Muscle layer of colon (tissue), 2 donors: Measurements from ENCODE around the gene SLC34A1.
"Not testable (repeated sequence)": the region's sequence is repeated elsewhere in the genome, so short reads cannot be mapped to it uniquely, and the experiment has no call there.

Source experiments
- H3K27ac ChIP-seq: one replicate; pipeline ENCODE4 v1.7.0; 2013; ENCODE audit warnings: low read depth, mild to moderate bottlenecking, low read length, moderate library complexity
- H3K27me3 ChIP-seq, 2 donors: one replicate each; pipeline ENCODE4 v1.7.0; 2013; ENCODE audit warnings: low read length in 2 of 2, mild to moderate bottlenecking in 2 of 2; ENCODE audit not compliant: insufficient read depth in 2 of 2, control insufficient read depth in 1 of 2
- H3K36me3 ChIP-seq: one replicate; pipeline ENCODE4 v1.7.0; 2013; ENCODE audit warnings: mild to moderate bottlenecking, low read length; ENCODE audit not compliant: insufficient read depth
- H3K4me1 ChIP-seq: one replicate; pipeline ENCODE4 v1.7.0; 2013; ENCODE audit warnings: mild to moderate bottlenecking, low read length; ENCODE audit not compliant: insufficient read depth
- H3K4me3 ChIP-seq, 2 donors: one replicate each; pipeline ENCODE4 v1.7.0; 2013; ENCODE audit warnings: low read length in 2 of 2, low read depth in 1 of 2, mild to moderate bottlenecking in 1 of 2, moderate library complexity in 1 of 2
- H3K9ac ChIP-seq: one replicate; pipeline ENCODE4 v1.7.0; 2013; ENCODE audit warnings: low read length
- H3K9me3 ChIP-seq: one replicate; pipeline ENCODE4 v1.7.0; 2013; ENCODE audit warnings: mild to moderate bottlenecking, low read length
- donor health status: abdominal sarcoma.
- donor health status: Adenocarcinoma of cecum.

SLC34A1 gene

DNA sequence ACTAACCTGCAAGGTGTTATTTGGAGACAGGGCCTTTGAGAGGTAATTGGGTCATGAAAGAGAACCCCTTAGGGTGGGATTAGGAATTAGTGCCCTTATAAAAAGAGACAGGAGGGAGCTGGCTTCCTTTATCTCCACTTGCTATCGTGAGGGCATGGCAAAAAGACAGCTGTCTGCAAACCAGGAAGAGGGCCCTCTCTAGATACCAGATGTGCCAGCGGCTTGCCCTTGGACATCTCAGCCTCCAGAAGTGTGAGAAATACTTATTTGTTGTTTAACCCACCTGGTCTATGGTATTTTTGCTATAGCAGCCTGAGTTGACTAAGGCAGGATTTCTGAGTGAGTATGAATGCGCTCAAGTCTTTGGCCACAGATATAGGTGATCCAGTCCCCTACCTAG lies 27.5 kb upstream of the SLC34A1 start:
- Histone ChIP-seq H3K4me1 (no peaks in the 10 kb centered on the region), H3K9ac (no peak overlapping the region), H3K27me3 (peaks cover 0 to 8% of the 10 kb centered on the region in 2 donors), H3K27ac (no peak overlapping the region), H3K36me3 (no peaks in the 10 kb centered on the region), H3K4me3 (no peak overlapping the region), H3K9me3 (no peaks in the 10 kb centered on the region)

DNA sequence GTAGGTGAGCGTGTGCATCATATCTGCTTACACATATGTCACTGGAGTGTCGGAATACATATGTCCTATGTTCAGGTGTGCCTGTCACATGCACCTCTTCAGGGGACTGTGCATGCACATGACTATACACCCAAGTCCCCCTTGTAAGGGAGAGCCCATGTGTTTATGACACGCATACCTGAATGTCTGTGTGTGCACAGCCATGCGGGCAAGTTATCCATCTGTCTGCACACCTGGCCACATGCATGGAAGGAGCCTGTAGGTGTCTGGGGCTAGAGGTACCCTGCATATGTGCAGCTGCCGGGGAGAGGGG lies 27.1 kb upstream of the SLC34A1 start:
- peaks cover 0 to 8% of the 10 kb centered on the region in 2 donors for H3K27me3 ChIP-seq
- H3K9ac ChIP-seq = no peak overlapping the region
- H3K27ac ChIP-seq = no peak overlapping the region
- H3K36me3 ChIP-seq = no peaks in the 10 kb centered on the region
- H3K4me3 ChIP-seq = no peak overlapping the region
- H3K9me3 ChIP-seq = no peaks in the 10 kb centered on the region
- H3K4me1 ChIP-seq = no peaks in the 10 kb centered on the region

DNA sequence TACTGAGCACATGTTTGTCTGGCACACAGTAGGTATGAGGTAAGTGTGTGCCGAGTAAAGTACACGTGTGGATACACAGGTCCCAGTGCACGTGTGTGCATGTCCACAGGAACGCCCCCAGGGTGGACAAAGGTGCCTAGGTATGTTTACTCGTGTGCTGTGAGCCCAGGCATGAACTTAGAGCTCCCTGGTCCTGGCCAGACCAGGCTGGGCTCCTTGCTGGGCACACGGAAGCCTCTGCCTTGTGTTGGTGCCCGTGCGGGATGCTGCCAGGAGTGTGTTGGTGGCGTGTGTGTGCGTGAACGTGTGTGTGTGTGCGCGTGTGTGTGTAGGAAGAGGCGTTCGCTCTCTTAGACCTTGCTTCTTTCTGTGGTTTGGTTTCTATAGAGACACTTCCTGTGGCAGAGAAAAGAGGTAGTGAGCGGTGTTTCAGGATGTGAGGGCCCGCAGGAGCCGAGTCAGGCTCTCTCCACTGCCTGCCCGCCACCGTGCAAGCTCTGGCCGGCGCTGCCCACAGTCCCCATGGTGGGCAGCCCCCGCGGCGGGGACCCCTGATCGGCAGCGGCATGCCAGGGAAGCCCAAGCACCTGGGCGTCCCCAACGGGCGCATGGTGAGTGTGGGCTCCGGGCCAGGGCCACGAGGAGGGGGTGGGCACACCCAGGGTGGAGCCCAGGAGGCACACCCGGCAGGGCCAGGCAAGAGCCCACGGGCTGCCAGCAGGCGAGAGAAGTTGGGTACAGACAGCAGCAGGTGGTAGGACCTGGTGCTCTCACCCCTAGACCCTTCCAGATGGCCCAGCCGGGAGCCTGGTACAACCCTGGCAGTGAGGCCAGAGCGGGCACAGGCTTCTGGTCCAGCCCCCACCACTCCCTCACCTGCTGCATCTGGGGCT lies 26.5 kb upstream of the SLC34A1 start, which contains the start of gene RGS14:
RGS14 (plus strand) TSS at position 466 of the 893 bp plus-strand sequence; CDS start at position 567, 101 bp downstream.
- no peaks in the 10 kb centered on the region for H3K4me1 ChIP-seq
- H3K9me3 ChIP-seq = no peaks in the 10 kb centered on the region
- H3K27me3 ChIP-seq = peaks cover 0 to 8% of the 10 kb centered on the region in 2 donors
- no peaks in the 10 kb centered on the region for H3K36me3 ChIP-seq
- no peak within 1 kb of the TSS for H3K4me3 ChIP-seq
- no peak within 1 kb of the TSS for H3K9ac ChIP-seq
- no peak within 1 kb of the TSS for H3K27ac ChIP-seq

DNA sequence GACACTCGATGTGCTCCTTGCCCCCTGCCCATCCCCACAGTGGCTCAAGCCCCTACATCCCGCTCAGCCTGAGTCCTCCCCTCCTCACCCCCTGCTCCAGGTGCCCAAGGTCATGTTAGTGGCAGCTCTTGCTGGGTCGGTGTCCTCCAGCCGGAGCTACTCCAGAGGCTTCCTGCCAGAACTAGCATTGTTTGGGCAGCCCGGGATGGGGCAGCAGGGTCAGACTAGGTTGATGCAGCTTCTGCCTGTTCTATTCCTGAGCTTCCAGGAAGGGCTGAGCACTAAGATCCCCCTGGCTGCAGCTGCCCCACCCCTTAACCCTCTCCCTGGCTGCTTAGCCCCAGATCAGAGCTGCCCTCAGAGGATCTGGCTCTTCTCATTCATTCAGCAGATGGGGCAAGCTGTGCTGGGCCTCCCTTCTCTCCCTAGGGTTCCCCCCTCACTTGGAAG lies 25.8 kb upstream of the SLC34A1 start:
- Histone ChIP-seq H3K36me3 (no peaks in the 10 kb centered on the region), H3K4me1 (peaks cover 2% of the 10 kb centered on the region), H3K9me3 (no peaks in the 10 kb centered on the region), H3K4me3 (no peak overlapping the region), H3K27ac (no peak overlapping the region), H3K27me3 (peaks cover 0 to 8% of the 10 kb centered on the region in 2 donors), H3K9ac (no peak overlapping the region)

DNA sequence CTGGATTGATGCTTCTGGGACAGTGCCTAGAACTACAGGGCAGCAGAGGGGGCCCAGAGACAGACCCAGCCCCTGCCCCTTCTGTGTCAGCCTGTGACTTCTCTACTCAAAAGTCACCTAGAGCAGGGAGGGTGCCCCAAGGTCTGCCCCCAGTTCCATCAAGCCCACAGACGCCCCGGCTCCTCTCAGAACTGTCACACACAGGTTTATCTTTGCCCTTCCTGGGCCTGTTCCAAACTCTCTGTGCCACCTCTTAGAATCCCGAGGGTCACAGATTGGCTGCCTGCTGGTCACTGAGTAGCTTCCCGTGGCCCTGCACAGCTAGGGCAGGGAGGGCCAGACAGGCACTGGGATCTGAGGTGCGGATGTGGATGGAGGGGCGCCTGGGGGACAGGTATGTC lies 24.8 kb upstream of the SLC34A1 start:
- no peak overlapping the region for H3K9ac ChIP-seq
- H3K4me1 ChIP-seq = peaks cover 8% of the 10 kb centered on the region

DNA sequence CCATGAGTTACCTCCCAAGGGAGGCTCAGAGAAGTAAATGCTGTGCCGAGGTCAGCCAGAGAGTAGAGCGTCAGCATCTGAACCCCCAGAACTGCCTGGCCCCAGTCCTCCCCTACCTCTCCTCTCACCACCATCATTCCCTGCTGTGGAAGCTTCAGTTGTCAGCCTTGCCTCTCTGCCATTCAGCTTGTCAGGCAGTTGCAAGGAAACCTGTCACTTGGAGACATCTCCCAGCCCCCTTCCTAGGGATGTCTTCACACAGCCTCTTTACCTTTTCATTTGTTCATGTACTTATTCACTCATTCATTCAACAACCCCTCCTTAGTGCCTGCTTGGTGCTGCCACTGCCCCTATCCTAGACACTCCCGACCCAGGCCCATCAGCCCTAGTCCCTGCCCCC lies 24.4 kb upstream of the SLC34A1 start:
- no peak overlapping the region for H3K9ac ChIP-seq
- H3K27ac ChIP-seq = no peak overlapping the region

More for the DNA sequence above, 24.8 kb upstream of the SLC34A1 start:
- Histone ChIP-seq H3K36me3 (no peaks in the 10 kb centered on the region), H3K27me3 (peaks cover 0 to 8% of the 10 kb centered on the region in 2 donors), H3K4me3 (no peak overlapping the region), H3K9me3 (no peaks in the 10 kb centered on the region), H3K27ac (no peak overlapping the region)

DNA sequence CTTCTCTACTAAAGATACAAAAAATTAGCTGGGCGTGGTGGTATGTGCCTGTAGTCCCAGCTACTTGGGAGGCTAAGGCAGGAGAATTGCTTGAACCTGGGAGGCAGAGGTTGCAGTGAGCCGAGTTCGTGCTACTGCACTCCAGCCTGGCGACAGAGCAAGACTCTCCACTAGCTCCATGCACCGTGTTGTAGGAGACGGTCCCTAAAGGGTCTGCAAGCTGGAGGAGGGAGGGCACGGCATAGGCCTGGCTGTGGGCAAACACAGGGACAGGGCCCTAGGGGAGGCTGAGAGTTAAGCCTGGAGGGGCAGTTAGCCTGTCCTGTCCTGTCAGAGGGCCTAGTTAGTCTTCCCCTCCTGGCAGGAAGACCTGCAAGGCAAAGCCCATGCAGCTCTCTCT lies 23.5 kb upstream of the SLC34A1 start:
- H3K9ac ChIP-seq, H3K27ac ChIP-seq, H3K27me3 ChIP-seq, H3K9me3 ChIP-seq, H3K36me3 ChIP-seq, H3K4me3 ChIP-seq: not testable (repeated sequence)
- H3K4me1 ChIP-seq = peaks cover 11% of the 10 kb centered on the region

More for the DNA sequence above, 24.4 kb upstream of the SLC34A1 start:
- Histone ChIP-seq H3K36me3 (no peaks in the 10 kb centered on the region), H3K4me3 (no peak overlapping the region), H3K27me3 (peaks cover 0 to 8% of the 10 kb centered on the region in 2 donors), H3K9me3 (no peaks in the 10 kb centered on the region), H3K4me1 (peaks cover 8% of the 10 kb centered on the region)

DNA sequence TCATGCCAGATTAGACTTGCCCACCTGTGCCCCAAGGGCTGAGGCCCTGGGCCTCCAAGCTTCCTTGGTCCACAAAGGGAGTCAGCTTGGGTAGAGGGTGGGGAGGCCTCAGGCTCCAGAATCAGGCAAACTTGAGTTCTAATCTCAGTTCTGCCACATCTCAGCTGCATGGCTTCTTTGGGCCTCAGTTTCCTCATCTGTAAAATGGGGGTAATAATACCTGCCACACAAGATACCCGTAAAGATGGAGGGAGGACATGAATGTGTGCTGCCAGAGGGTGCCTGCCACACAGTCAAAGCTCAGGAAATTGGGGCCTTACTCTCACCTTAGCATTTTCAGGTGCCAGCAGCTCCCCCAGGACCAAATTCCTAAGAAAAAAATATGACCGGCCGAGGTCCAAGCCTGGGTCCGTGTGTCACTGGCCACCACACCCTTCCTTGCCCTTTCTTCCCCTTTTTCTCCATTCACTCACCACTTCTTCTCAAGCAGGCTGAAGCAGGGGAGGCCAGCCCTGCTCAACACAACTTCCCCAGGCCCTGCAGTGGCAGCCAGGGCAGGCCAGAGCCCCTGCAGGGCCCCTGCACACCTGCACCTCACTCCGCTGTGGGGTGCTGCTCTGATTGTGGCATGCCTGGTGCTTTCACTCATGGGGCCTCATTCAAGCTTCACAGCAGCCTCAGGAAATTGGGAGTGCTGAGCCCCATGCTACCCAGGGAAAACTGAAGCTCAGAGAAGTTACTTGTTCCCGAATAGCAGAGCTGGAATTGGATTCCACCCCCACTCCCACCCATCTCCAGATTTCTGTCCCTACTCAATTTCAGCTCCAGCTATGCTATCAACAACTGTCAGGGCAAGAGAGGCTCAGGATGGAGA lies 22.6 kb upstream of the SLC34A1 start:
- Histone ChIP-seq H3K4me1 (peaks cover 20% of the 10 kb centered on the region), H3K9me3 (no peaks in the 10 kb centered on the region), H3K27me3 (peaks cover 0 to 8% of the 10 kb centered on the region in 2 donors), H3K4me3 (no peak overlapping the region), H3K27ac (no peak overlapping the region), H3K36me3 (no peaks in the 10 kb centered on the region), H3K9ac (no peak overlapping the region)

DNA sequence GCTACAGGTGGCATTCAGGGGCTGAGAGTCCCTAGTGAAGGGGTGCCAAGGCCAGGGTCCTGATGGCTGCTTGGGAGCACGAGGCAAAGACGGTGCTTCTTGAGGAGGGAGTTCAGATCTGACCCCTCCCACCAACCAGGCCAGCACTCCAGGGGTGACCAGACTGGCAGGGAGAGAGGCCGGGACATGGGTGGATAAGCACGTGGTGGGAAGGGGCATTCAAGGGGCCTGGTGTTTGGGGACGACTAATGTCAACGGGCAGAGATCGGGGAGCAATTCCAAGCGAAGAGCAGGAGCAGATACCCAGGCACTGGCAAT lies 22.0 kb upstream of the SLC34A1 start:
- H3K9ac ChIP-seq = no peak overlapping the region
- H3K27me3 ChIP-seq = peaks cover 0 to 8% of the 10 kb centered on the region in 2 donors
- H3K27ac ChIP-seq = no peak overlapping the region
- H3K4me1 ChIP-seq = peaks cover 21% of the 10 kb centered on the region
- no peak overlapping the region for H3K4me3 ChIP-seq
- no peaks in the 10 kb centered on the region for H3K36me3 ChIP-seq
- no peaks in the 10 kb centered on the region for H3K9me3 ChIP-seq

DNA sequence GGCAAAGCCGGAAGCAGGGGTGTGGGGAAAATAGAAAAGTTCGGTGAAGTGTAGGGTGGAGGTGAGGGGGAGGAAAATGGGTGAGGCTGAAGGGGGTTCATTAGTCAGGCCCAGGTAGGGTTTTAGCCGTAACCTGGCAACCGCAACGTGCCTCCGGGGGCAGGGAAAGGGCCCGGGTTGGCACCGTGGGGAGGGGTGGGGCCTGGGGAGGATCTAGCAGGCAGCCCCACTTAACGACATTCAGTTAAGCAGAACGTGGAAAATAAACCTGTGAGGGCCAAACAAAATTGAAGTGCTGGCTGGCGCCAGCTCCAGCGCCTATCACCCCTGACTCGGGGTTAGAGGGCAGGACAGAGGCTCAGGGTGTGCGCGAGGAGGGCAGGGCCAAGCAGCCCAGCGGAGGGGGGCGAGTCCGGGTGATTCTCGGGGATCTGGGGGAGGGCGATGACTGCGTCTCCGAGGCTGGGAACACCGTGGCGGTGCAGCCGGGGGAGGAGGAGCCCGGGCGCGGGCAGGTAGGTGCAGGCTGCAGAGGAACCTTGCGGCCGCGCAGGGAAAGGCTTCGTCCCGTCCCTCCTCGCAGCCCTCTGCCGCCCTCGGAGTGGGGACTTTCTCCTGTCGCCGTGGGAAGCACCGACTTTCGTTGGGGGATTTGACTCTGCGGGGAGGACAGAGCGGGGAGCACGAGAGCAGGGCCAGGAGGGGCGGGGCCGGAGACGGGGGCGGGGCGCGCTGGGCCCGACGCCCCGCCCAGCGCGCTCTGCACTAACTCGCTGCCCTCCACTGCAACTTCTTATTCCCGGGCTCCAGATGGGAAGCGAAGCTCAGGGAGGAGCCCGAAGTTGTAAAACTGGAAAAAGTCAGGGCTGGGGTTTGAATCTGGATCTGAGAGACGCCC lies 21.4 kb upstream of the SLC34A1 start:
- H3K4me1 ChIP-seq = peaks cover 27% of the 10 kb centered on the region
- H3K27ac ChIP-seq = no peak overlapping the region
- H3K27me3 ChIP-seq = peaks cover 0 to 6% of the 10 kb centered on the region in 2 donors
- no peaks in the 10 kb centered on the region for H3K9me3 ChIP-seq
- peak overlapping the region; percentile 45 to 67 for H3K4me3 ChIP-seq
- H3K9ac ChIP-seq = no peak overlapping the region
- H3K36me3 ChIP-seq = no peaks in the 10 kb centered on the region

DNA sequence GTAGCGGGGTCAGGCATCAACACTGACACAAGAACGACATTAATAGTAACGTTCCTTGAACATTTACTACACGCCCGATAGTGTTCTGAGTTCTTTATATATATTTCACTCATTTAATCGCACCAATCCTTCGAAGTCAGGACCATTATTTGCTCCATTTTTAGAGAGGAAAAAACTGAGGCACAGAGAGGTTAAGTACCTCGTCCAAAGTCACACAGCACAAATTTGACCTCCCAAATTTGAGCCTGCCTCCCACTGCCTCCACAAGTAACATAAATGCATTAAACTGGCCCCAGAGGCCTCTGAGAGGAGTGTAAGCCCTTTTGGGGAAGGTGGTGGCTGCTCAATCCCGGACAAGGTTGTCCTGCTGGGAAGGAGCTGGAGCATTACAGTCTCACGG lies 20.7 kb upstream of the SLC34A1 start:
- H3K9ac ChIP-seq = no peak overlapping the region
- H3K4me3 ChIP-seq = peak overlapping the region; percentile 45 to 67
- H3K4me1 ChIP-seq = peaks cover 28% of the 10 kb centered on the region
- H3K9me3 ChIP-seq = no peaks in the 10 kb centered on the region
- H3K36me3 ChIP-seq = no peaks in the 10 kb centered on the region
- H3K27me3 ChIP-seq = peaks cover 0 to 4% of the 10 kb centered on the region in 2 donors
- H3K27ac ChIP-seq = no peak overlapping the region
